GM06990 (cell line): ENCODE data around the gene CPSF3.

Experiments
- DNase-seq: peaks from one replicate; pipeline ENCODE4 v3.0.0-alpha.2; 2011; ENCODE audit not compliant: insufficient read length; ENCODE audit errors: extremely low read depth
- H3K27me3 ChIP-seq: replicated peaks from 2 replicates; pipeline ENCODE4 v1.6.0; 2011; ENCODE audit warnings: low read length; ENCODE audit not compliant: control insufficient read depth, insufficient read depth
- H3K36me3 ChIP-seq: 2 replicates; pipeline ENCODE4 v1.5.1; 2011; ENCODE audit warnings: low read length; ENCODE audit not compliant: control insufficient read depth, insufficient read depth
- H3K4me3 ChIP-seq: replicated peaks from 2 replicates; pipeline ENCODE4 v1.5.1; 2011; ENCODE audit warnings: low read depth, mild to moderate bottlenecking, control low read depth, low read length
- CTCF ChIP-seq: IDR thresholded peaks from 2 replicates; pipeline ENCODE4 v1.5.1; 2011; ENCODE audit warnings: low read length, control low read depth, mild to moderate bottlenecking, inconsistent platforms; ENCODE audit not compliant: insufficient read depth, poor library complexity, severe bottlenecking

Gene CPSF3

GRCh38 chr2:9517118-9517782 is 93.8 kb downstream of the CPSF3 start:
- Histone ChIP-seq H3K36me3 (peaks cover 17% of the 10 kb centered on the region), H3K4me3 (no peak overlapping the region), H3K27me3 (no peaks in the 10 kb centered on the region)
- no peak for TF ChIP-seq CTCF
- no peak for DNase-seq

- DNase-seq = no peak
- no peak overlapping the region for H3K4me3 ChIP-seq
- H3K36me3 ChIP-seq = peaks cover 15% of the 10 kb centered on the region
- no peak for TF ChIP-seq CTCF
- no peaks in the 10 kb centered on the region for H3K27me3 ChIP-seq
Observed at GRCh38 chr2:9518163-9518562, 94.7 kb downstream of the CPSF3 start.

GRCh38 chr2:9518780-9519179 is 95.3 kb downstream of the CPSF3 start:
- no peak for TF ChIP-seq CTCF
- peaks cover 13% of the 10 kb centered on the region for H3K36me3 ChIP-seq
- H3K4me3 ChIP-seq = no peak overlapping the region
- H3K27me3 ChIP-seq = no peaks in the 10 kb centered on the region
- DNase-seq = no peak

GRCh38 chr2:9519250-9519649 is 95.8 kb downstream of the CPSF3 start:
- no peak for TF ChIP-seq CTCF
- H3K36me3 ChIP-seq = peaks cover 13% of the 10 kb centered on the region

More at GRCh38 chr2:9519250-9519649, 95.8 kb downstream of the CPSF3 start:
- H3K27me3 ChIP-seq = no peaks in the 10 kb centered on the region
- no peak for DNase-seq
- no peak overlapping the region for H3K4me3 ChIP-seq
